DND-41 (cell line): Measurements from ENCODE around the gene SIGLEC7.

Source experiments
- EZH2 ChIP-seq: IDR thresholded peaks from 3 replicates; pipeline ENCODE4 v1.6.1; 2012; ENCODE audit warnings: borderline replicate concordance, low read depth, mild to moderate bottlenecking, moderate library complexity, low read length, inconsistent platforms; ENCODE audit not compliant: severe bottlenecking
- TF ChIP-seq, protein P1 (sequence below): IDR thresholded peaks from 2 replicates; pipeline ENCODE4 v1.5.1; 2012; ENCODE audit warnings: borderline replicate concordance, low read length, moderate library complexity, mild to moderate bottlenecking; ENCODE audit not compliant: poor library complexity, severe bottlenecking; ENCODE audit errors: extremely low read depth

DNA sequence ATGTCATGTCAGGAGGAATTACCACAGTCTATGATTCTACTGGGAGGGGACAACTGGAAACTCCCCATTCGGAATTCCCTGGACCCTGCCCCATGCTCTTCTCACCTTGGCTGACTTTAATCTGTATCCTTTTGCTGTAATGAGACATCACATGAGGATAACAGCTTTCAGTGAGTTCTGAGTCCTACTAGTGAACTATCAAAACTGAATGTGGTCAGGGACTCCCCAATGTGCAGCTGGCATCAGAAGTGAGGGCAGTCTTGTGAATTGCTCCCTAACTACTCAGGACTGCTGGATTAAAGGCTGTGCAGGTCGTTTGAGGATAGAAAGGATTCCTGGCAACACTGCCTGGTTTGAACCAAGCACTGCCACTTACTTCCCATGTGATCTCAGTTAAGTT is 15.2 kb downstream of the SIGLEC7 start:
- TF ChIP-seq, protein P1, sequence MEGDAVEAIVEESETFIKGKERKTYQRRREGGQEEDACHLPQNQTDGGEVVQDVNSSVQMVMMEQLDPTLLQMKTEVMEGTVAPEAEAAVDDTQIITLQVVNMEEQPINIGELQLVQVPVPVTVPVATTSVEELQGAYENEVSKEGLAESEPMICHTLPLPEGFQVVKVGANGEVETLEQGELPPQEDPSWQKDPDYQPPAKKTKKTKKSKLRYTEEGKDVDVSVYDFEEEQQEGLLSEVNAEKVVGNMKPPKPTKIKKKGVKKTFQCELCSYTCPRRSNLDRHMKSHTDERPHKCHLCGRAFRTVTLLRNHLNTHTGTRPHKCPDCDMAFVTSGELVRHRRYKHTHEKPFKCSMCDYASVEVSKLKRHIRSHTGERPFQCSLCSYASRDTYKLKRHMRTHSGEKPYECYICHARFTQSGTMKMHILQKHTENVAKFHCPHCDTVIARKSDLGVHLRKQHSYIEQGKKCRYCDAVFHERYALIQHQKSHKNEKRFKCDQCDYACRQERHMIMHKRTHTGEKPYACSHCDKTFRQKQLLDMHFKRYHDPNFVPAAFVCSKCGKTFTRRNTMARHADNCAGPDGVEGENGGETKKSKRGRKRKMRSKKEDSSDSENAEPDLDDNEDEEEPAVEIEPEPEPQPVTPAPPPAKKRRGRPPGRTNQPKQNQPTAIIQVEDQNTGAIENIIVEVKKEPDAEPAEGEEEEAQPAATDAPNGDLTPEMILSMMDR: no peak
- TF ChIP-seq EZH2: no peak
